B cell (primary cell): ENCODE results near the gene VTI1A. TPM values are rescaled to one million over a fixed set of nuclear protein-coding genes. Genes with fewer than 3 reads are reported as not detected.

Source experiments
- ATAC-seq: fragments of 200-7000 bp; cut with Tn5 transposase; one replicate; pipeline ENCODE4 v1.10.0; 2021; ENCODE audit warnings: low read depth, mild to moderate bottlenecking, moderate number of reproducible peaks, moderate library complexity
- CTCF ChIA-PET: fragments of 350-600 bp; sonication (Branson Sonifier 250); formaldehyde crosslinking; loops from one replicate; lab custom pipeline; 2021; ENCODE audit warnings: antibody characterized with exemption, inconsistent platforms; lab: Charles Lee
- POLR2A ChIA-PET: fragments of 350-600 bp; sonication (Branson Sonifier 250); formaldehyde crosslinking; loops from one replicate; lab custom pipeline; 2021; ENCODE audit warnings: antibody characterized with exemption; lab: Charles Lee
- DNase-seq: peaks from one replicate; pipeline ENCODE4 v3.0.0; 2013
- H2AFZ ChIP-seq: 2 replicates; pipeline ENCODE4 v1.6.1; 2012; ENCODE audit warnings: mild to moderate bottlenecking, low read depth, low read length; ENCODE audit not compliant: insufficient read depth, poor library complexity, severe bottlenecking
- H3K27ac ChIP-seq, 2 donors: 1 replicate in 1 of 2; 2 replicates in 1 of 2; pipeline ENCODE4 v1.5.1; 2012 to 2013; ENCODE audit warnings: low read length in 2 of 2, mild to moderate bottlenecking in 2 of 2, moderate library complexity in 1 of 2
- H3K27me3 ChIP-seq, 4 experiments: fragments of 200-600 bp in 1 of 4; sonication (generic) in 1 of 4; replicated peaks in 1 of 4; 1 replicate in 2 of 4; 2 replicates in 2 of 4; pipeline versions ENCODE4 v1.6.1 to v1.7.0; 2013 to 2016; ENCODE audit warnings: low read length in 3 of 4, mild to moderate bottlenecking in 2 of 4, mixed read lengths in 1 of 4, moderate library complexity in 1 of 4; ENCODE audit not compliant: insufficient read depth in 4 of 4, control insufficient read depth in 3 of 4; ENCODE audit errors: control extremely low read depth in 1 of 4
- H3K36me3 ChIP-seq, 2 experiments: replicated peaks in 1 of 2; 1 replicate in 1 of 2; 2 replicates in 1 of 2; pipeline versions ENCODE4 v1.6.1 to v1.7.1; 2013; ENCODE audit warnings: low read length in 1 of 2; ENCODE audit not compliant: insufficient read depth in 2 of 2, control insufficient read depth in 1 of 2; ENCODE audit errors: control extremely low read depth in 1 of 2, extremely low read depth in 1 of 2
- H3K4me1 ChIP-seq, 2 donors: fragments of 200-600 bp in 1 of 2; sonication (generic) in 1 of 2; 1 replicate in 1 of 2; 2 replicates in 1 of 2; pipeline versions ENCODE4 v1.5.1 to v1.6.1; 2013 to 2017; ENCODE audit warnings: low read length in 2 of 2; ENCODE audit not compliant: control insufficient read depth in 2 of 2, insufficient read depth in 2 of 2
- H3K4me2 ChIP-seq: replicated peaks from 2 replicates; pipeline ENCODE3; 2012; ENCODE audit warnings: mild to moderate bottlenecking, low read depth, low read length; ENCODE audit not compliant: poor library complexity, severe bottlenecking
- H3K4me3 ChIP-seq, 5 experiments: fragments of 200-600 bp in 1 of 5; sonication (generic) in 1 of 5; 1 replicate in 3 of 5; 2 replicates in 2 of 5; pipeline versions ENCODE4 v1.5.1 to v1.7.0; 2011 to 2016; ENCODE audit warnings: low read length in 4 of 5, mild to moderate bottlenecking in 4 of 5, low read depth in 2 of 5, control low read depth in 1 of 5, moderate library complexity in 1 of 5; ENCODE audit not compliant: insufficient read depth in 1 of 5; ENCODE audit errors: control extremely low read depth in 1 of 5, extremely low read depth in 1 of 5
- H3K79me2 ChIP-seq: fragments of 200-600 bp; sonication (generic); one replicate; pipeline ENCODE4 v1.6.0; 2016; ENCODE audit warnings: low read length; ENCODE audit not compliant: control insufficient read depth, insufficient read depth
- H3K9ac ChIP-seq: fragments of 200-600 bp; sonication (generic); 2 replicates; pipeline ENCODE4 v1.6.1; 2017; ENCODE audit warnings: mild to moderate bottlenecking, low read length, moderate library complexity
- H3K9me3 ChIP-seq, 3 donors: one replicate each; pipeline versions ENCODE4 v1.6.1 to v1.7.1; 2013; ENCODE audit warnings: low read length in 2 of 3; ENCODE audit not compliant: control insufficient read depth in 2 of 3, insufficient read depth in 1 of 3; ENCODE audit errors: control extremely low read depth in 1 of 3
- H4K20me1 ChIP-seq: 2 replicates; pipeline ENCODE4 v1.6.0; 2012; ENCODE audit warnings: mild to moderate bottlenecking, low read length; ENCODE audit not compliant: insufficient read depth, control insufficient read depth, poor library complexity, severe bottlenecking
- H3K27ac Mint-ChIP-seq: one replicate; pipeline ENCODE4 v1.8.0; 2021; ENCODE audit warnings: mixed read lengths
- H3K27me3 Mint-ChIP-seq: one replicate; pipeline ENCODE4 v1.8.0; 2021; ENCODE audit warnings: mixed read lengths
- H3K4me1 Mint-ChIP-seq: one replicate; pipeline ENCODE4 v1.8.0; 2021; ENCODE audit warnings: mixed read lengths
- H3K4me3 Mint-ChIP-seq: one replicate; pipeline ENCODE4 v1.8.0; 2021; ENCODE audit warnings: mixed read lengths
- H3K9me3 Mint-ChIP-seq: one replicate; pipeline ENCODE4 v1.8.0; 2022; ENCODE audit warnings: mixed read lengths; ENCODE audit not compliant: insufficient read depth
- EZH2 ChIP-seq: IDR thresholded peaks from 2 replicates; pipeline ENCODE4 v1.6.1; 2012; ENCODE audit warnings: borderline replicate concordance, low read depth, mild to moderate bottlenecking, moderate library complexity, low read length; ENCODE audit not compliant: insufficient read depth, poor library complexity, severe bottlenecking
- WGBS: methylation state at CpG from one replicate; pipeline ENCODE4 v1.1.5; 2013; ENCODE audit warnings: missing lambda C conversion rate; ENCODE audit not compliant: insufficient coverage; 5-methylcytosine and 5-hydroxymethylcytosine counted together
- intact Hi-C: fragments of 100-400 bp; cut with micrococcal nuclease; formaldehyde crosslinking; loops from one replicate; pipeline ENCODE4 v1.10.0; 2022
- polyA plus RNA-seq: library from polyadenylated mRNA; depleted of rRNA; stranded (reverse); fragments of >200 nt; gene quantifications from 2 replicates; pipeline ENCODE4 v1.2.3, GENCODE V29; 2012
- total RNA-seq, 2 donors: library from RNA; stranded (reverse); fragments of 120-200 nt in 1 of 2; gene quantifications; 1 replicate in 1 of 2; 2 replicates in 1 of 2; pipeline versions ENCODE4 v1.2.3 to v1.2.4, GENCODE V29; 2013 to 2022
- TF ChIP-seq, protein P1 (sequence below): fragments of 200-600 bp; IDR thresholded peaks from one replicate; pipeline ENCODE4 v1.8.0; 2022; ENCODE audit warnings: antibody characterized with exemption, mild to moderate bottlenecking

Gene VTI1A
- total and polyA plus RNA-seq, 2 donors (not counting 1 experiment from before 2014, with no cell fraction given): 20.0 to 84.1 TPM

DNA sequence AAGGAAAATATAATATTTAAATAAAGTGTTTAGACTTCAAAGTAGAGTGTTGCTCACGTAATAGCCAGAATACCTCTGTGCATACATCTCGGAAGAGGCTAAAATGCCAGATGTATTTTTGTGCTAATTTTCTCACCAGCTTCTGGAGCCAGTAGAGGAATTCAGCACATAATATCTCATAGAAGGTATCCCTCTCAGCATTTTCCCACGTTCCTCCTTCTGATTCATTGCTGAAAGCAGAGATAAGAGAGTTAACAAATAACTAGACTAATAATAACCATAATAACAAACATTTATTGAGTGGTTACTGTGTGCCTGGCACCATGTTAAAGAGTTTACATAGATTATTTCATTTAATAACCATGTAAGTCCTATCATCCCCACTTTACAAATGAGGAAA, 123.6 kb downstream of the VTI1A start:
- H3K36me3 ChIP-seq: no peaks in the 10 kb centered on the region
- H3K9ac ChIP-seq: no peak overlapping the region
- no peak overlapping the region for H3K4me3 ChIP-seq
- peaks cover 5% of the 10 kb centered on the region for H3K9me3 Mint-ChIP-seq
- H3K4me3 Mint-ChIP-seq: no peak overlapping the region
- H3K9me3 ChIP-seq: peaks cover 0 to 1% (median 0%) of the 10 kb centered on the region in 3 donors
- WGBS: no CpG with 5 or more reads among the region's 3 CpGs
- ChIA-PET CTCF (no interaction called here), POLR2A (no interaction called here)
- no peak for DNase-seq
- no peaks in the 10 kb centered on the region for H3K79me2 ChIP-seq
- H3K27me3 ChIP-seq: no peaks in the 10 kb centered on the region
- no peak overlapping the region for H3K27ac ChIP-seq
- H3K4me1 Mint-ChIP-seq: peaks cover 2% of the 10 kb centered on the region
- no peaks in the 10 kb centered on the region for H3K27me3 Mint-ChIP-seq
- TF ChIP-seq EZH2: no peak
- TF ChIP-seq, protein P1, sequence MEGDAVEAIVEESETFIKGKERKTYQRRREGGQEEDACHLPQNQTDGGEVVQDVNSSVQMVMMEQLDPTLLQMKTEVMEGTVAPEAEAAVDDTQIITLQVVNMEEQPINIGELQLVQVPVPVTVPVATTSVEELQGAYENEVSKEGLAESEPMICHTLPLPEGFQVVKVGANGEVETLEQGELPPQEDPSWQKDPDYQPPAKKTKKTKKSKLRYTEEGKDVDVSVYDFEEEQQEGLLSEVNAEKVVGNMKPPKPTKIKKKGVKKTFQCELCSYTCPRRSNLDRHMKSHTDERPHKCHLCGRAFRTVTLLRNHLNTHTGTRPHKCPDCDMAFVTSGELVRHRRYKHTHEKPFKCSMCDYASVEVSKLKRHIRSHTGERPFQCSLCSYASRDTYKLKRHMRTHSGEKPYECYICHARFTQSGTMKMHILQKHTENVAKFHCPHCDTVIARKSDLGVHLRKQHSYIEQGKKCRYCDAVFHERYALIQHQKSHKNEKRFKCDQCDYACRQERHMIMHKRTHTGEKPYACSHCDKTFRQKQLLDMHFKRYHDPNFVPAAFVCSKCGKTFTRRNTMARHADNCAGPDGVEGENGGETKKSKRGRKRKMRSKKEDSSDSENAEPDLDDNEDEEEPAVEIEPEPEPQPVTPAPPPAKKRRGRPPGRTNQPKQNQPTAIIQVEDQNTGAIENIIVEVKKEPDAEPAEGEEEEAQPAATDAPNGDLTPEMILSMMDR: no peak
- ATAC-seq: no peak
- H2AFZ ChIP-seq: no peak overlapping the region
- intact Hi-C loops: no loop called here
- H4K20me1 ChIP-seq: no peaks in the 10 kb centered on the region
- H3K4me2 ChIP-seq: no peak overlapping the region
- H3K27ac Mint-ChIP-seq: no peak overlapping the region
- H3K4me1 ChIP-seq: no peaks in the 10 kb centered on the region

DNA sequence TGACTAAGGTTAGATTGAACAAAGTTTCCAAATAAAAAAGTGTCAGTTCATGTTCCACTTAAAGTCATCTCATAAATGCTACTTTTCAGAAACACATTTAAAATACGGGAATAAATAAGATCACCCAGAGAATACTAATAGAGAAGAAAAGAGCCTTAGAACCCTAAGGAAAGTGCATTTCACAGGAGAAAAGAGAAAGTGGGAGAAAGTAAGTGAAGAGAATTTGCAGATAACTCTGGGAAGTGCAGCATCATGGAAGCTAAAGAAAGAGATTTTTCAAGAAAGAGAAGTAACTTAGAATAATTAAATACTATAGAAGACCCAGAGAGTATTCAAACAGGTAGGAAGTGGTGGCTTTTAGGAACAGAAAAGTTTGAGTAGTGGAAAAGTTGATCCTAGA, 132.6 kb downstream of the VTI1A start:
- no peaks in the 10 kb centered on the region for H3K9me3 Mint-ChIP-seq
- Histone ChIP-seq H3K9me3 (no peaks in the 10 kb centered on the region), H3K4me3 (no peak overlapping the region), H4K20me1 (no peaks in the 10 kb centered on the region), H3K79me2 (no peaks in the 10 kb centered on the region), H3K4me1 (no peaks in the 10 kb centered on the region), H3K4me2 (no peak overlapping the region), H3K36me3 (peaks cover 0 to 4% of the 10 kb centered on the region in 2 experiments), H3K27me3 (no peaks in the 10 kb centered on the region), H3K27ac (no peak overlapping the region), H3K9ac (no peak overlapping the region), H2AFZ (no peak overlapping the region)
- ATAC-seq (no peak), DNase-seq (no peak)
- H3K4me3 Mint-ChIP-seq: no peak overlapping the region
- CTCF ChIA-PET: no interaction called here
- H3K27me3 Mint-ChIP-seq: no peaks in the 10 kb centered on the region
- no peaks in the 10 kb centered on the region for H3K4me1 Mint-ChIP-seq
- no peak for TF ChIP-seq EZH2
- TF ChIP-seq, protein P1: no peak
- intact Hi-C loops: no loop called here
- POLR2A ChIA-PET: no interaction called here
- H3K27ac Mint-ChIP-seq: no peak overlapping the region
- WGBS: no CpG with 5 or more reads among the region's 1 CpG
